Measurements from ENCODE around the gene PDSS2. TPM values are rescaled to one million over a fixed set of nuclear protein-coding genes. Genes with fewer than 3 reads are reported as not detected.

Gene PDSS2
- polyA plus RNA-seq, 1 donor from 2014 or later, result 4.6 TPM

DNA sequence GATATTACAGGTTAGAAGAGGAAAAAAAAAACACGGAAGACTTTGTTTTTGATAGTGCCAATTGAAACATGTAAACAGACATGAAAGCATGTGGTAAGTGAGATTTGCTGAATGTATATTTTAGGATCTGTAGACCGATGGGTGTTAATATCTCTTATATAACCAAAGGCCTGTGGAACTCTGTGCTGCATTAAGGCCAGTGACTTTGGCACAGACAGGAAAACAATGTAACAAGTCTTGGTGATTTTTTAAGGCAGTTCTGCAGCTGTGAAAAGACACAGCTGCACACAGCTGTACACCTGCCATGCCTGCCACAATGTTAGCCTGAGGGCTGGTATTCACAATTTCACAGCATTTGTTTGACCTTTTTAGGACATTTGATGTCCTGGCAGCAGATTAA lies 36.6 kb upstream of the PDSS2 start:
- H2AFZ ChIP-seq (ENCODE audit: low read depth, low read length), result no peak overlapping the region
- H3K9me2 ChIP-seq (ENCODE audit: insufficient read depth, low read length), result no peaks in the 10 kb centered on the region
- H3K4me2 ChIP-seq (ENCODE audit: low read length), result no peak overlapping the region
- no peaks in the 10 kb centered on the region for H3K36me3 ChIP-seq (ENCODE audit: insufficient read depth, low read length)
- no peak overlapping the region for H3K9ac ChIP-seq (ENCODE audit: low read length)
- H3K27me3 ChIP-seq (ENCODE audit: insufficient read depth, low read depth, low read length), result no peaks in the 10 kb centered on the region
- no peak overlapping the region for H3K27ac ChIP-seq (ENCODE audit: low read length)
- H3K4me3 ChIP-seq (ENCODE audit: low read length), result peak overlapping the region; percentile 24
- H3K9me3 ChIP-seq (ENCODE audit: low read length), result no peaks in the 10 kb centered on the region
- H3F3A ChIP-seq (ENCODE audit: insufficient read depth, low read length, poor library complexity, severe bottlenecking), result no peaks in the 10 kb centered on the region
- peaks cover 98% of the 10 kb centered on the region for H3K79me2 ChIP-seq (replicated peaks; ENCODE audit: insufficient read depth, low read length)
- TF ChIP-seq, protein P1, sequence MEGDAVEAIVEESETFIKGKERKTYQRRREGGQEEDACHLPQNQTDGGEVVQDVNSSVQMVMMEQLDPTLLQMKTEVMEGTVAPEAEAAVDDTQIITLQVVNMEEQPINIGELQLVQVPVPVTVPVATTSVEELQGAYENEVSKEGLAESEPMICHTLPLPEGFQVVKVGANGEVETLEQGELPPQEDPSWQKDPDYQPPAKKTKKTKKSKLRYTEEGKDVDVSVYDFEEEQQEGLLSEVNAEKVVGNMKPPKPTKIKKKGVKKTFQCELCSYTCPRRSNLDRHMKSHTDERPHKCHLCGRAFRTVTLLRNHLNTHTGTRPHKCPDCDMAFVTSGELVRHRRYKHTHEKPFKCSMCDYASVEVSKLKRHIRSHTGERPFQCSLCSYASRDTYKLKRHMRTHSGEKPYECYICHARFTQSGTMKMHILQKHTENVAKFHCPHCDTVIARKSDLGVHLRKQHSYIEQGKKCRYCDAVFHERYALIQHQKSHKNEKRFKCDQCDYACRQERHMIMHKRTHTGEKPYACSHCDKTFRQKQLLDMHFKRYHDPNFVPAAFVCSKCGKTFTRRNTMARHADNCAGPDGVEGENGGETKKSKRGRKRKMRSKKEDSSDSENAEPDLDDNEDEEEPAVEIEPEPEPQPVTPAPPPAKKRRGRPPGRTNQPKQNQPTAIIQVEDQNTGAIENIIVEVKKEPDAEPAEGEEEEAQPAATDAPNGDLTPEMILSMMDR (IDR thresholded peaks at IDR 0.05; ENCODE audit: poor library complexity, severe bottlenecking), result no peak
- TF ChIP-seq POLR2AphosphoS5 (IDR thresholded peaks at IDR 0.05) (no peak), EP300 (conservative IDR thresholded peaks at IDR 0.05; ENCODE audit: poor library complexity, severe bottlenecking) (no peak), RAD21 (conservative IDR thresholded peaks at IDR 0.05) (no peak), TAF1 (IDR thresholded peaks at IDR 0.05; ENCODE audit: low read depth) (no peak), EZH2 (IDR thresholded peaks at IDR 0.05; ENCODE audit: borderline replicate concordance, insufficient read depth, low read length, poor library complexity, severe bottlenecking) (no peak), SMC3 (conservative IDR thresholded peaks at IDR 0.05; ENCODE audit: poor library complexity) (no peak), MXI1 (conservative IDR thresholded peaks at IDR 0.05; ENCODE audit: poor library complexity, severe bottlenecking) (no peak)
- TF ChIP-seq, protein P2, sequence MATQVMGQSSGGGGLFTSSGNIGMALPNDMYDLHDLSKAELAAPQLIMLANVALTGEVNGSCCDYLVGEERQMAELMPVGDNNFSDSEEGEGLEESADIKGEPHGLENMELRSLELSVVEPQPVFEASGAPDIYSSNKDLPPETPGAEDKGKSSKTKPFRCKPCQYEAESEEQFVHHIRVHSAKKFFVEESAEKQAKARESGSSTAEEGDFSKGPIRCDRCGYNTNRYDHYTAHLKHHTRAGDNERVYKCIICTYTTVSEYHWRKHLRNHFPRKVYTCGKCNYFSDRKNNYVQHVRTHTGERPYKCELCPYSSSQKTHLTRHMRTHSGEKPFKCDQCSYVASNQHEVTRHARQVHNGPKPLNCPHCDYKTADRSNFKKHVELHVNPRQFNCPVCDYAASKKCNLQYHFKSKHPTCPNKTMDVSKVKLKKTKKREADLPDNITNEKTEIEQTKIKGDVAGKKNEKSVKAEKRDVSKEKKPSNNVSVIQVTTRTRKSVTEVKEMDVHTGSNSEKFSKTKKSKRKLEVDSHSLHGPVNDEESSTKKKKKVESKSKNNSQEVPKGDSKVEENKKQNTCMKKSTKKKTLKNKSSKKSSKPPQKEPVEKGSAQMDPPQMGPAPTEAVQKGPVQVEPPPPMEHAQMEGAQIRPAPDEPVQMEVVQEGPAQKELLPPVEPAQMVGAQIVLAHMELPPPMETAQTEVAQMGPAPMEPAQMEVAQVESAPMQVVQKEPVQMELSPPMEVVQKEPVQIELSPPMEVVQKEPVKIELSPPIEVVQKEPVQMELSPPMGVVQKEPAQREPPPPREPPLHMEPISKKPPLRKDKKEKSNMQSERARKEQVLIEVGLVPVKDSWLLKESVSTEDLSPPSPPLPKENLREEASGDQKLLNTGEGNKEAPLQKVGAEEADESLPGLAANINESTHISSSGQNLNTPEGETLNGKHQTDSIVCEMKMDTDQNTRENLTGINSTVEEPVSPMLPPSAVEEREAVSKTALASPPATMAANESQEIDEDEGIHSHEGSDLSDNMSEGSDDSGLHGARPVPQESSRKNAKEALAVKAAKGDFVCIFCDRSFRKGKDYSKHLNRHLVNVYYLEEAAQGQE (IDR thresholded peaks at IDR 0.05; ENCODE audit: borderline replicate concordance), result no peak
- H4K20me1 ChIP-seq (ENCODE audit: insufficient read depth), result peaks cover 14% of the 10 kb centered on the region

DNA sequence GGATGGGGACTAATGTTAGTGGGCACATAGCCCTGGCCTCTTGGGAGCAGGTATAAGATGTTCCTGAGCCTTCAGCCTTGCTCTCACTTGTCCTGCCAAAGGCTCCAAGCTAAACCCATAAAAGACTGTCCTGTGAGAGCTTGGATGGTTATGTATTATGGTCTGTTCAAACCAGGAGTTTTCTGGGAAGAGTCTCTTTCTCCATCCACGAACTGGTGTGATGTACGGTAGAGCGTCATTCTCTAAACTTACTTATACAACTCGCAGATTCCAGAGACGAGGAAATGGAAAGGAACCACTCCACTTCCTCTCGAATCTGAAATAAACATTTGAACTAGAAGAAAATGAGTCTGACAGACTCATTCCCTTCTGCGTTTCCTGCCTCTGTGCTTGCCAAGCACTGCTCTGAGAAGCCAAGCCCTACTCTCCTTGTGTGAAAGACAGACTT lies 35.9 kb upstream of the PDSS2 start:
- Histone ChIP-seq H2AFZ (ENCODE audit: low read depth, low read length) (no peak overlapping the region), H3K36me3 (ENCODE audit: insufficient read depth, low read length) (no peaks in the 10 kb centered on the region), H3K4me2 (ENCODE audit: low read length) (no peak overlapping the region), H3K27me3 (ENCODE audit: insufficient read depth, low read depth, low read length) (no peaks in the 10 kb centered on the region), H3K4me3 (ENCODE audit: low read length) (peak overlapping the region; percentile 89), H3K27ac (ENCODE audit: low read length) (no peak overlapping the region), H3K9me3 (ENCODE audit: low read length) (no peaks in the 10 kb centered on the region), H3F3A (ENCODE audit: insufficient read depth, low read length, poor library complexity, severe bottlenecking) (no peaks in the 10 kb centered on the region), H4K20me1 (ENCODE audit: insufficient read depth) (peaks cover 14% of the 10 kb centered on the region), H3K9ac (ENCODE audit: low read length) (peak overlapping the region; percentile 11), H3K9me2 (ENCODE audit: insufficient read depth, low read length) (no peaks in the 10 kb centered on the region), H3K79me2 (replicated peaks; ENCODE audit: insufficient read depth, low read length) (peaks cover 99% of the 10 kb centered on the region)
- TF ChIP-seq, protein P2 (IDR thresholded peaks at IDR 0.05; ENCODE audit: borderline replicate concordance), result no peak
- TF ChIP-seq MXI1 (conservative IDR thresholded peaks at IDR 0.05; ENCODE audit: poor library complexity, severe bottlenecking), result no peak
- TF ChIP-seq RAD21 (conservative IDR thresholded peaks at IDR 0.05), result no peak
- no peak for TF ChIP-seq EP300 (conservative IDR thresholded peaks at IDR 0.05; ENCODE audit: poor library complexity, severe bottlenecking)
- TF ChIP-seq EZH2 (IDR thresholded peaks at IDR 0.05; ENCODE audit: borderline replicate concordance, insufficient read depth, low read length, poor library complexity, severe bottlenecking), result no peak
- TF ChIP-seq TAF1 (IDR thresholded peaks at IDR 0.05; ENCODE audit: low read depth), result no peak
- TF ChIP-seq POLR2AphosphoS5 (IDR thresholded peaks at IDR 0.05), result no peak
- no peak for TF ChIP-seq SMC3 (conservative IDR thresholded peaks at IDR 0.05; ENCODE audit: poor library complexity)
- TF ChIP-seq, protein P1 (IDR thresholded peaks at IDR 0.05; ENCODE audit: poor library complexity, severe bottlenecking), result no peak
